NOMO-1 treated with dmso at 0.1 percent for 144 hours (cell line): Measurements from ENCODE around the gene SYTL3.

ENCODE experiments used
- DNase-seq: peaks from one replicate; lab custom pipeline; 2025; ENCODE audit not compliant: unreplicated experiment; lab: John Stamatoyannopoulos, UW

The SYTL3 gene

GRCh38 chr6:158717341-158718330 lies 67.8 kb downstream of the SYTL3 start:
- DNase-seq: no peak

GRCh38 chr6:158718461-158719046 lies 68.7 kb downstream of the SYTL3 start:
- DNase-seq: no peak

- DNase-seq: no peak
Observed at GRCh38 chr6:158722176-158722729, 72.4 kb downstream of the SYTL3 start.

- DNase-seq: no peak
Observed at GRCh38 chr6:158725704-158726103, 75.8 kb downstream of the SYTL3 start.

- DNase-seq: no peak
Observed at GRCh38 chr6:158729906-158730540, 80.2 kb downstream of the SYTL3 start.

GRCh38 chr6:158730541-158730907 lies 80.7 kb downstream of the SYTL3 start:
- no peak for DNase-seq

DNA sequence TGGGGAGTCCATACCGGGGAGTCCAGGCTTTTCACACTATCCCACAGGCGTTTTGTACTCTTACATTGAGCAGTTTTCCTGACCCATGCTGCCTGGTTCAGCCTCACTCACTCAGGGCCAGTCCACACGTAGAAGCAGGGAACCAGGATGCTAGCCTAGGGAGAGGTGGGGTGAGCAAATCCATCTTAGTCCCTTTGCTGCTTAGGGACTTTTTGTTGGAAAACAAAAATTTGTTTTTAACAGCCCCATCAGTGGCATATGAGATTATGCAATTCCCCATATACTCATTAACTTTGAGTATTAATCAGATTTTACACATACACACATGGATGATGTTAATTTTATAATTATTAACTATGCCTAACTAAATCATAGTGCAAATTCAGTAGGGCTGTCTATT lies 85.2 kb downstream of the SYTL3 start:
- DNase-seq: no peak

DNA sequence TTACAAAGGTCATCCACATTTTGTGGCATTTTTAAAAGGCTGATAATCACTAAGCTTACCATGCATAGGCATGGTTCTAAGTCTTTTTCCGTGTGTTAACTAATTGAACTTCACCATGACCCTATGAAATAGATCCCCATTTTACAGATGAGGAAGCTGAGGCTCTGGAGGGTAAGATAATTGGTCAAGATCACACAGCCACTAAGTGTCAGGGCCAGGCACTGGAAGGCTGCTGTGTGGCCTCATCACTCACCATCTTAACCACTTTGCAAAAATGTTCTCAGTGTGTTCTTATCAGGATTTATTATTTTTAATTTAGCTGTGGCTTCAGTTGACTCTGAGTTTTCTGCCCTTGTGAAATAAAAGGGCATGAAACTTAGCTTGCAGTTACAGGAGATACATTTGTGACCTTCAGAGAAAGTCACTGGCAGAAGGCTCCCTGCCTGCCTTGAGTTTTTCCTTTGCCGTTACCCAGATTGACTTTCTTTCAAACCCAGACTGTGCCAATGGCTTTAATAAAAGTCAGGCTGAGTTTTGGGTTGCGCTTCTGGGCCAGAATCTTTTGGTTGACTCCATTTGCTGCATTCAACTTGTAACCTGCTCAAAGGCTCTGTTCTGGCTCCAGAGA lies 87.3 kb downstream of the SYTL3 start:
- DNase-seq: no peak

DNA sequence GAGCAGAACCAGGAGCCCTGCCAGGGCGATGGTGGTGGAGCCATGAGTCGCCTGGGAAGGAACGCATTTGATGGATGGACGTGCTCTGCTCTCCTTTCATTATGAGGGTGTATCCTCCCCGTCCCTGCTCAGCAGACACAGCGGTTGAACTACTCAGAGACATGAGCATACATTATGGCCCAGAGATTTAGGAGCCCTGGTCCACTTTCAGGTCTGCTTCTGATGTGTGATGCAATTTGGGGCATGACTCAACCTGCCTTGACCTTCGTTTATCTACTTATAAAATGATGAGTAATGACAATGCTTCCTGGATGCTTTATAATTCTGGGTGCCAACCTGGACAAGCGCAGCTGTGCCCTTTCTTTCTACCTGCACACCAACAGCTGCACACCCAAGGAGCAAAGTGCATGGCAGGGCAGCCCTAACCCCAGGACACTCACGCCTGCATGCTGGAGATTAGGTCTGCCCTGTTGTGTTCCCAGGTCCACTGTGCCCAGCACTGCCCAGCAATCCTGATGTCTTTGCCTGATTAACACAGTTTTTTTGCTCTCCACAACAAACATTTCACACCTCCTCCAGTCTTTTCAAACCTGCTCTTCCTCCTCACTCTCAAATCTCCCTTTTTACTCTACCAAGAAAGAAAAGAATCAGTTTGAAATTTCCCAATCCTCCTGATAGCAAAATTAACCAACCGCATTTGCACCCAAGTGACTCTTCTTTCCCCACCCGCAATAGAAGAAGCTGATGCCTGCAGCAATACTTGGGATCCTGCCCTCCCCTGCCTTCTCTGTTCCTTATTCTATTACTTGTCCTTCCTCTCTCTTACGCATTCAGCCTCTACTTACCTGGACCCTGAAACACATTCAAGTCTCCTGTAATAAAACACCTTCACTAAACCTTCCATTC lies 88.1 kb downstream of the SYTL3 start:
- DNase-seq: peak; percentile 86

DNA sequence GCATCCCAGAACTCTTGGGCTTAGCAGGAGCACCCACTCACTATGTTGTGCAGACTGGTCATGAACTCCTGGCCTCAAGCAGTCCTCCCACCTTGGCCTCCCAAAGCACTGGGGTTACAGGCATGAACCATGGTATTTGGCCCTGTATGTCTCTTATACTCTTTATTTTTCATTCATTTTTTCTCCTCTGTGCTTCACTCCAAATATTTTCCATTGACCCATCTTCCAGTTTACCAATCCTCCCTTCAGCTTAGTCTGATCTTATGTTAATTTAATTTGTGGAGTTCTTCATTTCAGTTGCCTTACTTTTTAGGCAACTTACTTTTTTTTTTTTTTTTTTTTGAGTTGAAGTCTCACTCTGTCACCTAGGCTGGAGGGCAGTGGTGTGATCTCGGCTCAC lies 89.8 kb downstream of the SYTL3 start:
- no peak for DNase-seq

DNA sequence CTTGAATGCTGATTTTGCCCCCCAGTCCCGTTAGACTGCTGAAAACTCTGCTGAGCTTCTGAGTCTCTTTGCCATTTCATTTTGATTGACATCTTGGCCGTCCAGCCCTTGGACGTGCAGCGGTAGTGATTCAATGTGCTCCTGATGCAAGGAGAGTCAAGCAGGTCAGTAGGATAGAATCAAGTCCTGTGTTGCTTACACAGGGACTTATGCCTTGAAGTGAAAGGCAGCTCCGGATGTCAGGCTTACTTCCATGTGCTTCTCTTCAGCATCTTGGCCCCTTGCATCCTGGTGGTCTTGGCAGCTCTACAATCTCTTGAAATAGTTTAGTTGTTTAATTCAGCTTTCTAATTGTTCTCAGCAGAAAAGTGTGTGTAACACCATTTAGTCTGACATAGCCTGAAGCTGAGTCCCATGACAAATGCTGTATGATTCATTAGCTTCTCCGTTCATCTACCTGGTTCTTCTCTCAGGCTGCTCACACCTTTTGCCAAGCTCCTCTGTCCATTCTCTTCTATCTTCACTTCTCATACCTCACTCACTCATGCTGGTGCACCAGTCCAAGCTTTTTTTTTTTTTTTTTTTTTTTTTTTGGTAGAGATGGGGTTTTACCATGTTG lies 93.3 kb downstream of the SYTL3 start:
- DNase-seq: no peak

DNA sequence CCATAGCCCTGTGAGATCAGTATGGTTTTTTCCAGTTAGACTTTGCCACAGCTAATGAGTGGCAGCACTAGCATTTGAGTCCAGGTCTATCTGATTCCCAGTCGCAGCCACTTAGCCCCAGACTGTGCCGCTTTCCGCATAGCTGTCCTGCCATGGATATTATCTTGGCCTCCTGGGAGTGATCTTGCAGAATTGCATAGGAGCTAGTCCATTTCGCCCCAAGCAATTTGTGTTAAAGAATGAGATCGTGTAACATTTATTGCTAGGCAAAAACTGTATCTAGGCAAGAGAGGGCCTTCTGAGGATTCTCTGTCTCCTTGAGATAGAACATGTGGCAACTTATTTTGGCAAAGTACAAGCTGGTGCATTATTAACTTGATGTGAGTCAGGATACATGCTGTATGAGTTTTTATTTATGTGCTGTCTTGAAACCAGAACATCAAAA lies 95.2 kb downstream of the SYTL3 start:
- DNase-seq: no peak

- DNase-seq: no peak
Observed at GRCh38 chr6:158751224-158751623, 101.4 kb downstream of the SYTL3 start.

DNA sequence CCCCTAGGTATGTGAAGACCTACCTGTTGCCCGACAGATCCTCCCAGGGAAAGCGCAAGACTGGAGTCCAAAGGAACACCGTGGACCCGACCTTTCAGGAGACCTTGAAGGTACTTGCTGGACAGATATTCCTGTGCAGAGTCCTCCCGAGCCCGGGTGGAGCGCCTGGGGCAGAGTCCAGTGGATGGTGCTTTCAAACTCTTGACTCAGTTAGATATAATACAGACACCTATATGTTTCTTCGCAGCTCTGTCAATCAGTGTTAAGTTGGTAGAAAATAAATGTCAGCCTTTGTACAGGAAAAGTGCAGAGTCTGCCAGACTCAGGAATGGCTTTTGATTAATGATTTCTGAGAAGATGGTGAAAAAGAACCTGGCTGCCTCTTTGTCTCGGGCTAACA lies 102.1 kb downstream of the SYTL3 start:
- DNase-seq: no peak

- DNase-seq: no peak
Observed at GRCh38 chr6:158752613-158753012, 102.8 kb downstream of the SYTL3 start.

- DNase-seq: no peak
Observed at GRCh38 chr6:158753811-158754210, 104.0 kb downstream of the SYTL3 start.

DNA sequence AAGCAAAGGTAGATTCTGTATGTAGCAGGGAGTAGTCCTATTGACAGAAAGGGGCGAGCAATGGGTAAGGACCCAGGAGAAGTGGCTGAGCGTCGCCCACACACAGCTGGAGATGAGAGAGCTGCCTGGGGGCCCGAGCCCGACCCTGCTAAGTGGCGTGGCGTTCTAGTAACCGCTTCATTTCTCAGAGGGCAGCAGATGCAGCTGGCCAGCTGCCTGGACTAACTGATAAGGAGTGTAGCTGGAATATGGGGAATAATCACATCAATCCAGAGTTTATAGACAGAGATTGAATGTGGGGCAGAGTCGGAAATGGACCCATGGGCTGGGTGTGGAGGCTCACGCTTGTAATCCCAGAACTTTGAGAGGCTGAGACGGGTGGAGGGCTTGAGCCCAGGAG lies 104.9 kb downstream of the SYTL3 start:
- no peak for DNase-seq

DNA sequence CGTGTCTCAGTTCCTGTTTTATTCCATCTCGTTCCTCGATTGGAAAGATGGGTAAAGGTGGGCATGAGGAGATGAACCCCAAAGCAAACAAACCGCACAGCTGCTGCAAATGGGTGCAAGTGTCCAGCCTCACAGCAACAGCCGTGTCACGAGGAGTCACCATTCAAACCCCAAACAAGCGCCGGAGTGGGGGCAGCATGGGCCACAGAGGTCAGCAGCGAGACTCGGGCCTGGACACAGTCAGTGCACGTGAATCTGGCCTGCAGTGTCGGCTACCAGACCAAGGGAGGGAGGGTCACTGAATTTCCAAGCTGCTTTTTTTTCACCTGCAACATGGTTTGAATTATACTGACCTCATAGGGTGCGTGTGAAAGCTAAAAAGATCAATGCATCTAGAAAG lies 105.8 kb downstream of the SYTL3 start:
- DNase-seq: no peak

DNA sequence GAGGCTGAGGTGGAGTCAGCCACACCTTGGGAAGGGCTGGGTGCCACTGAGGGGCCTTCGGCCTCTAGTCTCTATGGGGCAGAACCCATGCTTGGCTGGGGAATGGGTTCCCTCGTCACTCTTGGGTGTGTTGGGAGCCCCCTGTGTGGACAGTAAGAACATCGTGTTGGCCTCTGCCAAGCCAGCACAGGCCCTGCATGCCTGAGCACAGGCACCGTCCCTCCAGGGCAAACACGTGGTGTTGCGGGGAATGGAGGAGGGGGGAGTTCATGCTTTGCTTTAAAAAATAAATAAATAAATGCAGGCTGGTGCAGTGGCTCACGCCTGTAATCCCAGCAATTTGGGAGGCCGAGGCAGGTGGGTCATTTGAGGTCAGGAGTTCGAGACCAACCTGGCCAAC lies 106.3 kb downstream of the SYTL3 start:
- DNase-seq: no peak
